ENCODE data around the gene RNF180. TPM values are rescaled to one million over a fixed set of nuclear protein-coding genes. Genes with fewer than 3 reads are reported as not detected.

Gene RNF180
- total RNA-seq, 1 experiment from 2014 or later = 2.7 TPM

DNA sequence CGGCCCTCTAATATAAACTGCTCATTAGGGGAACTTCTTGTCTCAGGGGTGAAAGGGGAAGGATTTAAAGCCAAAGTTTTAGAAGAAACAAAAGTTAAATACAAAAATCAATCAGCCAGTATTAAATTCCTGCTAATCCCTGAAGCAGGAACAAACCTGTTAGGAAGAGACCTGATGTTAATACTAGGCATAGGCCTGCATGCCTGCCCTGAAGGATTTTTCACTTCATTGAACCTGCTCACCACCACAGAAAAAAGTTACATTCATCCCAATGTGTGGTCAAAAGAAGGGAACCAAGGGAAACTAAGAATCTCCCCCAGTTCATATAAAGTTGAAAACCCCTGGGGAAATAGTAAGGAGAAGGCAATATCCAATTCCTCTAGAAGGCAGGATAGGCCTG is 9.4 kb upstream of the RNF180 start (continued):
- TF ChIP-seq HMGXB4 (CRISPR knock-in tag; IDR thresholded peaks at IDR 0.05) (no peak), ESRRA (CRISPR knock-in tag; IDR thresholded peaks at IDR 0.05; ENCODE audit: borderline replicate concordance) (no peak)
- TF ChIP-seq, protein P1, sequence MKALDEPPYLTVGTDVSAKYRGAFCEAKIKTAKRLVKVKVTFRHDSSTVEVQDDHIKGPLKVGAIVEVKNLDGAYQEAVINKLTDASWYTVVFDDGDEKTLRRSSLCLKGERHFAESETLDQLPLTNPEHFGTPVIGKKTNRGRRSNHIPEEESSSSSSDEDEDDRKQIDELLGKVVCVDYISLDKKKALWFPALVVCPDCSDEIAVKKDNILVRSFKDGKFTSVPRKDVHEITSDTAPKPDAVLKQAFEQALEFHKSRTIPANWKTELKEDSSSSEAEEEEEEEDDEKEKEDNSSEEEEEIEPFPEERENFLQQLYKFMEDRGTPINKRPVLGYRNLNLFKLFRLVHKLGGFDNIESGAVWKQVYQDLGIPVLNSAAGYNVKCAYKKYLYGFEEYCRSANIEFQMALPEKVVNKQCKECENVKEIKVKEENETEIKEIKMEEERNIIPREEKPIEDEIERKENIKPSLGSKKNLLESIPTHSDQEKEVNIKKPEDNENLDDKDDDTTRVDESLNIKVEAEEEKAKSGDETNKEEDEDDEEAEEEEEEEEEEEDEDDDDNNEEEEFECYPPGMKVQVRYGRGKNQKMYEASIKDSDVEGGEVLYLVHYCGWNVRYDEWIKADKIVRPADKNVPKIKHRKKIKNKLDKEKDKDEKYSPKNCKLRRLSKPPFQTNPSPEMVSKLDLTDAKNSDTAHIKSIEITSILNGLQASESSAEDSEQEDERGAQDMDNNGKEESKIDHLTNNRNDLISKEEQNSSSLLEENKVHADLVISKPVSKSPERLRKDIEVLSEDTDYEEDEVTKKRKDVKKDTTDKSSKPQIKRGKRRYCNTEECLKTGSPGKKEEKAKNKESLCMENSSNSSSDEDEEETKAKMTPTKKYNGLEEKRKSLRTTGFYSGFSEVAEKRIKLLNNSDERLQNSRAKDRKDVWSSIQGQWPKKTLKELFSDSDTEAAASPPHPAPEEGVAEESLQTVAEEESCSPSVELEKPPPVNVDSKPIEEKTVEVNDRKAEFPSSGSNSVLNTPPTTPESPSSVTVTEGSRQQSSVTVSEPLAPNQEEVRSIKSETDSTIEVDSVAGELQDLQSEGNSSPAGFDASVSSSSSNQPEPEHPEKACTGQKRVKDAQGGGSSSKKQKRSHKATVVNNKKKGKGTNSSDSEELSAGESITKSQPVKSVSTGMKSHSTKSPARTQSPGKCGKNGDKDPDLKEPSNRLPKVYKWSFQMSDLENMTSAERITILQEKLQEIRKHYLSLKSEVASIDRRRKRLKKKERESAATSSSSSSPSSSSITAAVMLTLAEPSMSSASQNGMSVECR (CRISPR knock-in tag; IDR thresholded peaks at IDR 0.05; ENCODE audit: borderline replicate concordance) = no peak

- DNase-seq (ENCODE audit: low spot score) (no peak), ATAC-seq (no peak)
- peaks cover 4% of the 10 kb centered on the region for H3K27me3 Mint-ChIP-seq (ENCODE audit: low read depth)
- ChIA-PET CTCF (interaction anchor here (1.0 kb wide), 1 partner anchor 11 kb away, joined by 4 read pairs; no protein-coding TSS in a partner anchor), POLR2A (no interaction called here)
- H3K9me3 Mint-ChIP-seq = peaks cover 4% of the 10 kb centered on the region
- H3K4me3 Mint-ChIP-seq = no peak overlapping the region
- peaks cover 4% of the 10 kb centered on the region for H3K36me3 Mint-ChIP-seq
- H3K4me1 Mint-ChIP-seq = peaks cover 9% of the 10 kb centered on the region
- no peak overlapping the region for H3K27ac Mint-ChIP-seq
- TF ChIP-seq PRRX2 (CRISPR knock-in tag; IDR thresholded peaks at IDR 0.05) = no peak
- no peak for TF ChIP-seq TP53 (CRISPR knock-in tag; IDR thresholded peaks at IDR 0.05)
- TF ChIP-seq ZNF263 (CRISPR knock-in tag; IDR thresholded peaks at IDR 0.05; ENCODE audit: low read depth) = no peak
- TF ChIP-seq SOX15 (CRISPR knock-in tag; IDR thresholded peaks at IDR 0.05) = no peak
- TF ChIP-seq, protein P2, sequence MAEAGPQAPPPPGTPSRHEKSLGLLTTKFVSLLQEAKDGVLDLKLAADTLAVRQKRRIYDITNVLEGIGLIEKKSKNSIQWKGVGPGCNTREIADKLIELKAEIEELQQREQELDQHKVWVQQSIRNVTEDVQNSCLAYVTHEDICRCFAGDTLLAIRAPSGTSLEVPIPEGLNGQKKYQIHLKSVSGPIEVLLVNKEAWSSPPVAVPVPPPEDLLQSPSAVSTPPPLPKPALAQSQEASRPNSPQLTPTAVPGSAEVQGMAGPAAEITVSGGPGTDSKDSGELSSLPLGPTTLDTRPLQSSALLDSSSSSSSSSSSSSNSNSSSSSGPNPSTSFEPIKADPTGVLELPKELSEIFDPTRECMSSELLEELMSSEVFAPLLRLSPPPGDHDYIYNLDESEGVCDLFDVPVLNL (CRISPR knock-in tag; IDR thresholded peaks at IDR 0.05; ENCODE audit: borderline replicate concordance, low read depth) = no peak
- TF ChIP-seq CBFB (CRISPR knock-in tag; IDR thresholded peaks at IDR 0.05; ENCODE audit: low read depth) = no peak
- TF ChIP-seq TEAD4 (CRISPR knock-in tag; IDR thresholded peaks at IDR 0.05) = no peak
- no peak for TF ChIP-seq OVOL2 (CRISPR knock-in tag; IDR thresholded peaks at IDR 0.05; ENCODE audit: borderline replicate concordance)
- TF ChIP-seq GTF2I (CRISPR knock-in tag; conservative IDR thresholded peaks at IDR 0.05) = no peak
- no peak for TF ChIP-seq ZNF423 (CRISPR knock-in tag; IDR thresholded peaks at IDR 0.05)
- TF ChIP-seq PRDM15 (CRISPR knock-in tag; IDR thresholded peaks at IDR 0.05) = no peak
- no peak for TF ChIP-seq CTCF (IDR thresholded peaks at IDR 0.05)
- no peak for TF ChIP-seq ETV6 (CRISPR knock-in tag; IDR thresholded peaks at IDR 0.05)
- no peak for TF ChIP-seq SP1 (CRISPR knock-in tag; conservative IDR thresholded peaks at IDR 0.05)
- TF ChIP-seq, protein P3, sequence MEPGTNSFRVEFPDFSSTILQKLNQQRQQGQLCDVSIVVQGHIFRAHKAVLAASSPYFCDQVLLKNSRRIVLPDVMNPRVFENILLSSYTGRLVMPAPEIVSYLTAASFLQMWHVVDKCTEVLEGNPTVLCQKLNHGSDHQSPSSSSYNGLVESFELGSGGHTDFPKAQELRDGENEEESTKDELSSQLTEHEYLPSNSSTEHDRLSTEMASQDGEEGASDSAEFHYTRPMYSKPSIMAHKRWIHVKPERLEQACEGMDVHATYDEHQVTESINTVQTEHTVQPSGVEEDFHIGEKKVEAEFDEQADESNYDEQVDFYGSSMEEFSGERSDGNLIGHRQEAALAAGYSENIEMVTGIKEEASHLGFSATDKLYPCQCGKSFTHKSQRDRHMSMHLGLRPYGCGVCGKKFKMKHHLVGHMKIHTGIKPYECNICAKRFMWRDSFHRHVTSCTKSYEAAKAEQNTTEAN (CRISPR knock-in tag; IDR thresholded peaks at IDR 0.05) = no peak
Observed at GRCh38 chr5:64158827-64159226, 6.8 kb upstream of the RNF180 start.

Measured in WTC11 (cell line).